GM12875 (cell line): ENCODE data around the gene C19orf38.

Source experiments
- H3K4me3 ChIP-seq: one replicate; pipeline ENCODE4 v1.5.1; 2011; ENCODE audit warnings: low read depth, low read length, control low read depth
- CTCF ChIP-seq: IDR thresholded peaks from 2 replicates; pipeline ENCODE4 v1.5.1; 2011; ENCODE audit warnings: low read depth, mild to moderate bottlenecking, control low read depth, inconsistent platforms, low read length, moderate library complexity, borderline replicate concordance; ENCODE audit not compliant: insufficient read depth

Gene C19orf38

GRCh38 chr19:10809651-10810285 lies 38.4 kb upstream of the C19orf38 start:
- no peak overlapping the region for H3K4me3 ChIP-seq
- TF ChIP-seq CTCF: no peak

- H3K4me3 ChIP-seq: no peak overlapping the region
- no peak for TF ChIP-seq CTCF
These were observed 36.7 kb upstream of the C19orf38 start for GRCh38 chr19:10811391-10812111.

- TF ChIP-seq CTCF: no peak
- no peak overlapping the region for H3K4me3 ChIP-seq
These were observed 36.0 kb upstream of the C19orf38 start for GRCh38 chr19:10812196-10812595.

- H3K4me3 ChIP-seq: no peak overlapping the region
- no peak for TF ChIP-seq CTCF
These were observed 35.3 kb upstream of the C19orf38 start for GRCh38 chr19:10812902-10813404.

- H3K4me3 ChIP-seq: no peak overlapping the region
- no peak for TF ChIP-seq CTCF
These were observed 33.1 kb upstream of the C19orf38 start for GRCh38 chr19:10815007-10815536.

- TF ChIP-seq CTCF: no peak
- H3K4me3 ChIP-seq: no peak overlapping the region
These were observed 32.1 kb upstream of the C19orf38 start for GRCh38 chr19:10815969-10816644.

- no peak overlapping the region for H3K4me3 ChIP-seq
- no peak for TF ChIP-seq CTCF
These were observed 31.5 kb upstream of the C19orf38 start for GRCh38 chr19:10816691-10817090.
